GM23338 (cell line): ENCODE data around the gene RBBP7. TPM values are rescaled to one million over a fixed set of nuclear protein-coding genes. Genes with fewer than 3 reads are reported as not detected.

Source experiments
- ATAC-seq: fragments of 200-7000 bp; cut with Tn5 transposase; 3 replicates; pipeline ENCODE4 v1.9.1; 2020
- DNase-seq: peaks from one replicate; pipeline ENCODE4 v3.0.0-alpha.2; 2015; ENCODE audit warnings: low spot score
- H2AFZ ChIP-seq: fragments of 200-600 bp; sonication (generic); 2 replicates; pipeline ENCODE4 v1.8.0; 2016; ENCODE audit warnings: antibody characterized with exemption, mild to moderate bottlenecking, moderate library complexity
- H3F3A ChIP-seq: fragments of 200-600 bp; sonication (generic); replicated peaks from 2 replicates; pipeline ENCODE4 v1.8.0; 2017; ENCODE audit warnings: antibody characterized with exemption, mixed run types, low read depth
- H3K27ac ChIP-seq: fragments of 200-600 bp; sonication (generic); 2 replicates; pipeline ENCODE4 v1.6.1; 2016; ENCODE audit warnings: low read depth
- H3K27me3 ChIP-seq: fragments of 200-600 bp; sonication (generic); 2 replicates; pipeline ENCODE4 v1.8.0; 2016; ENCODE audit warnings: mild to moderate bottlenecking, mixed run types, moderate library complexity; ENCODE audit not compliant: insufficient read depth
- H3K36me3 ChIP-seq: fragments of 200-600 bp; sonication (generic); 2 replicates; pipeline ENCODE4 v1.8.0; 2016; ENCODE audit warnings: mild to moderate bottlenecking; ENCODE audit not compliant: insufficient read depth
- H3K4me1 ChIP-seq: fragments of 200-600 bp; sonication (generic); 2 replicates; pipeline ENCODE4 v1.8.0; 2016; ENCODE audit warnings: mild to moderate bottlenecking, moderate library complexity; ENCODE audit not compliant: insufficient read depth
- H3K4me2 ChIP-seq: fragments of 200-600 bp; sonication (generic); 2 replicates; pipeline ENCODE4 v1.7.1; 2017; ENCODE audit warnings: mixed run types
- H3K4me3 ChIP-seq: fragments of 200-600 bp; sonication (generic); 2 replicates; pipeline ENCODE4 v1.6.1; 2016; ENCODE audit warnings: mixed run types
- H3K79me2 ChIP-seq: fragments of 200-600 bp; sonication (generic); replicated peaks from 2 replicates; pipeline ENCODE4 v1.8.0; 2017; ENCODE audit warnings: mild to moderate bottlenecking; ENCODE audit not compliant: insufficient read depth
- H3K9me2 ChIP-seq: fragments of 200-600 bp; sonication (generic); 2 replicates; pipeline ENCODE4 v1.8.0; 2017; ENCODE audit not compliant: insufficient read depth
- H4K20me1 ChIP-seq: fragments of 200-600 bp; sonication (generic); replicated peaks from 2 replicates; pipeline ENCODE4 v1.8.0; 2017; ENCODE audit warnings: mild to moderate bottlenecking; ENCODE audit not compliant: insufficient read depth
- H3K27ac Mint-ChIP-seq: 2 replicates; pipeline ENCODE4 v1.8.0; 2020; ENCODE audit warnings: inconsistent platforms, mild to moderate bottlenecking, moderate library complexity, mixed read lengths
- H3K27me3 Mint-ChIP-seq: 3 replicates; pipeline ENCODE4 v1.8.0; 2022; ENCODE audit warnings: low read depth, mild to moderate bottlenecking, moderate library complexity, mixed read lengths, inconsistent platforms; ENCODE audit not compliant: insufficient read depth, poor library complexity
- H3K36me3 Mint-ChIP-seq: 3 replicates; pipeline ENCODE4 v1.8.0; 2021; ENCODE audit warnings: low read depth, mild to moderate bottlenecking, inconsistent platforms, moderate library complexity, mixed read lengths
- H3K4me1 Mint-ChIP-seq: 3 replicates; pipeline ENCODE4 v1.8.0; 2020; ENCODE audit warnings: mild to moderate bottlenecking, inconsistent platforms, mixed read lengths
- H3K4me3 Mint-ChIP-seq: 3 replicates; pipeline ENCODE4 v1.8.0; 2021; ENCODE audit warnings: moderate library complexity, mild to moderate bottlenecking, inconsistent platforms, mixed read lengths
- H3K9me3 Mint-ChIP-seq: 3 replicates; pipeline ENCODE4 v1.8.0; 2020; ENCODE audit warnings: moderate library complexity, mild to moderate bottlenecking, inconsistent platforms, mixed read lengths
- CREB1 ChIP-seq: fragments of 250-450 bp; sonication (Bioruptor Pico); IDR thresholded peaks from 2 replicates; pipeline ENCODE4 v1.5.0; 2020; ENCODE audit warnings: low read depth, mild to moderate bottlenecking, moderate library complexity
- CTCF ChIP-seq, 2 experiments: fragments of 200-600 bp in 1 of 2; sonication (generic) in 1 of 2; conservative IDR thresholded peaks; 2 replicates each; pipeline versions ENCODE4 v1.5.1 to v1.6.1; 2016 to 2017; ENCODE audit warnings: antibody characterized with exemption in 2 of 2, low read depth in 2 of 2, mild to moderate bottlenecking in 2 of 2, moderate library complexity in 1 of 2
- ETS1 ChIP-seq: IDR thresholded peaks from 2 replicates; pipeline ENCODE4 v1.6.1; 2016; ENCODE audit warnings: antibody characterized with exemption
- EZH2 ChIP-seq: fragments of 200-600 bp; sonication (generic); IDR thresholded peaks from one replicate; pipeline ENCODE4 v1.8.0; 2017; ENCODE audit warnings: antibody characterized with exemption, mild to moderate bottlenecking, low read depth; ENCODE audit not compliant: unreplicated experiment
- EZH2phosphoT487 ChIP-seq: fragments of 200-600 bp; sonication (generic); IDR thresholded peaks from one replicate; pipeline ENCODE4 v1.8.1; 2018; ENCODE audit warnings: antibody characterized with exemption; ENCODE audit not compliant: unreplicated experiment
- JUNB ChIP-seq: IDR thresholded peaks from one replicate; pipeline ENCODE4 v1.6.1; 2016; ENCODE audit warnings: antibody characterized with exemption; ENCODE audit not compliant: unreplicated experiment
- NANOG ChIP-seq: IDR thresholded peaks from 2 replicates; pipeline ENCODE4 v1.6.1; 2016; ENCODE audit warnings: antibody characterized with exemption, borderline replicate concordance
- POLR2AphosphoS5 ChIP-seq: IDR thresholded peaks from 2 replicates; pipeline ENCODE4 v1.6.1; 2016; ENCODE audit warnings: antibody characterized with exemption, low read depth
- REST ChIP-seq: IDR thresholded peaks from one replicate; pipeline ENCODE4 v1.6.1; 2018; ENCODE audit warnings: antibody characterized with exemption; ENCODE audit not compliant: unreplicated experiment
- STAT1 ChIP-seq: IDR thresholded peaks from one replicate; pipeline ENCODE4 v1.6.1; 2016; ENCODE audit warnings: antibody characterized with exemption; ENCODE audit not compliant: unreplicated experiment
- ZNF114 ChIP-seq: fragments of 250-450 bp; sonication (Bioruptor Pico); IDR thresholded peaks from 2 replicates; pipeline ENCODE4 v1.5.0; 2020; ENCODE audit warnings: mild to moderate bottlenecking, moderate library complexity
- ZNF331 ChIP-seq: fragments of 250-450 bp; sonication (Bioruptor Pico); IDR thresholded peaks from 2 replicates; pipeline ENCODE4 v1.5.0; 2020; ENCODE audit warnings: low read depth, mild to moderate bottlenecking, moderate library complexity
- ZNF462 ChIP-seq: fragments of 250-450 bp; sonication (Bioruptor Pico); IDR thresholded peaks from 2 replicates; pipeline ENCODE4 v1.5.0; 2020; ENCODE audit warnings: mild to moderate bottlenecking, moderate library complexity
- polyA plus RNA-seq: library from polyadenylated mRNA; unstranded; fragments of >200 nt; fragmentation: Nextera tagmentation; extraction: Ambion mirVana; gene quantifications from 2 replicates; pipeline ENCODE4 v1.2.1, GENCODE V29; 2016
- total RNA-seq: library from RNA; depleted of rRNA; stranded (reverse); fragments of >200 nt; shearing (Covaris generic); gene quantifications from 2 replicates; pipeline ENCODE4 v1.2.3, GENCODE V29; 2014

Gene RBBP7
- total and polyA plus RNA-seq, 2 experiments from 2014 or later, result 111 to 167 TPM

GRCh38 chrX:16834806-16835205, 35.4 kb downstream of the RBBP7 start:
- Histone ChIP-seq H3F3A (peaks cover 6% of the 10 kb centered on the region; the same call in 1 of the 2 replicates), H3K4me3 (no peak overlapping the region), H3K27ac (no peak overlapping the region), H4K20me1 (no peaks in the 10 kb centered on the region; the same call in 1 of the 2 replicates), H3K27me3 (no peaks in the 10 kb centered on the region), H3K79me2 (no peaks in the 10 kb centered on the region), H3K9me2 (no peaks in the 10 kb centered on the region), H3K4me2 (no peak overlapping the region), H2AFZ (no peak overlapping the region), H3K4me1 (peaks cover 8% of the 10 kb centered on the region; the same call in 1 of the 2 replicates), H3K36me3 (peaks cover 22% of the 10 kb centered on the region)
- no peak for TF ChIP-seq NANOG
- TF ChIP-seq CREB1, result no peak
- no peak for TF ChIP-seq EZH2phosphoT487
- no peak for TF ChIP-seq POLR2AphosphoS5
- no peak for TF ChIP-seq EZH2
- TF ChIP-seq ETS1, result no peak
- no peak for TF ChIP-seq STAT1
- TF ChIP-seq REST, result no peak
- no peak for TF ChIP-seq CTCF (conservative IDR thresholded peaks at IDR 0.05; ENCODE audit: low read depth in 2 of 2)
- no peak for TF ChIP-seq ZNF331 (CRISPR knock-in tag)
- TF ChIP-seq ZNF462 (CRISPR knock-in tag), result no peak
- TF ChIP-seq ZNF114 (CRISPR knock-in tag), result no peak
- TF ChIP-seq JUNB, result no peak
- H3K27me3 Mint-ChIP-seq, result peaks cover 6% of the 10 kb centered on the region
- H3K9me3 Mint-ChIP-seq, result no peaks in the 10 kb centered on the region
- H3K4me1 Mint-ChIP-seq, result peaks cover 26% of the 10 kb centered on the region
- H3K4me3 Mint-ChIP-seq, result no peak overlapping the region
- ATAC-seq, result no peak
- no peak overlapping the region for H3K27ac Mint-ChIP-seq
- peaks cover 80% of the 10 kb centered on the region for H3K36me3 Mint-ChIP-seq
- DNase-seq, result no peak
